Epithelial cell of proximal tubule (primary cell): ENCODE measurements around the gene BMP8A. TPM values are rescaled to one million over a fixed set of nuclear protein-coding genes. Genes with fewer than 3 reads are reported as not detected.

Source experiments
- DNase-seq: peaks from one replicate; pipeline ENCODE4 v3.0.0-alpha.2; 2011; ENCODE audit warnings: low read depth
- H3K4me3 ChIP-seq: 2 replicates; pipeline ENCODE4 v1.5.1; 2011; ENCODE audit warnings: low read depth, mild to moderate bottlenecking, low read length
- CTCF ChIP-seq: conservative IDR thresholded peaks from 2 replicates; pipeline ENCODE4 v1.5.1; 2012; ENCODE audit warnings: low read depth, mild to moderate bottlenecking, low read length
- total RNA-seq: library from RNA; depleted of rRNA; stranded (reverse); fragments of >200 nt; gene quantifications from 2 replicates; pipeline ENCODE4 v1.2.3, GENCODE V29; 2015

The BMP8A gene
- total RNA-seq, 1 donor from 2014 or later: not detected

GRCh38 chr1:39531526-39531925 lies 40.1 kb downstream of the BMP8A start:
- no peak for DNase-seq
- no peak overlapping the region for H3K4me3 ChIP-seq
- no peak for TF ChIP-seq CTCF

- no peak overlapping the region for H3K4me3 ChIP-seq
- DNase-seq: no peak
- no peak for TF ChIP-seq CTCF
Observed at GRCh38 chr1:39533442-39533841, 42.0 kb downstream of the BMP8A start.

- no peak for DNase-seq
- TF ChIP-seq CTCF: no peak
- no peak overlapping the region for H3K4me3 ChIP-seq
Observed at GRCh38 chr1:39538531-39539251, 47.3 kb downstream of the BMP8A start.

GRCh38 chr1:39539252-39539790 lies 47.9 kb downstream of the BMP8A start:
- no peak overlapping the region for H3K4me3 ChIP-seq
- TF ChIP-seq CTCF: peak; percentile 95
- peak; percentile 12 for DNase-seq

GRCh38 chr1:39540504-39541031 lies 49.1 kb downstream of the BMP8A start:
- no peak overlapping the region for H3K4me3 ChIP-seq
- no peak for TF ChIP-seq CTCF
- no peak for DNase-seq

- no peak for DNase-seq
- TF ChIP-seq CTCF: no peak
Observed at GRCh38 chr1:39542924-39543323, 51.5 kb downstream of the BMP8A start.

GRCh38 chr1:39544327-39544726 lies 52.9 kb downstream of the BMP8A start:
- no peak for DNase-seq
- no peak overlapping the region for H3K4me3 ChIP-seq
- TF ChIP-seq CTCF: no peak

More at GRCh38 chr1:39542924-39543323, 51.5 kb downstream of the BMP8A start:
- no peak overlapping the region for H3K4me3 ChIP-seq
